ENCODE measurements around the gene SEMA3E.

DNA sequence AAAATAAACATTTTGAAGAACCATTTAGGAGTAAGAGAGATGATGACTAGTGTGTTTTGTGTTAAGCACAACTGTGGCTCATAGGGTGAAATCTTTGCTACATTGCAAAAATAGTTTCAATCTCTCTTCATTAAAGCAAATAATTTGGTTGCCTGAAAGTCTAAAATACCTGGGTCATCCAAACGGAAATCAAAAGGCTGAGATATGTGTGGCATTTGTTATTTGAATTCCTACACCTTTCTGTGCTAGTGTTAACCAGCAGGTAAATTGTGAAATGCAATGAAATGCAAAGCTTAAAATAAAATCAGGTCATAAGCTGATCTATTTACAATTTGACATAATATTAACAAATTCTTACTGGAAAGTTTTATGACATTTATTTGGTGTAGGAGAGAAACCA, 40.9 kb upstream of the SEMA3E start:
- TF ChIP-seq POLR2AphosphoS5 (IDR thresholded peaks at IDR 0.05) (no peak), POLR2A (IDR thresholded peaks at IDR 0.05) (no peak), EP300 (IDR thresholded peaks at IDR 0.05) (no peak)
- TF ChIP-seq, protein P1, sequence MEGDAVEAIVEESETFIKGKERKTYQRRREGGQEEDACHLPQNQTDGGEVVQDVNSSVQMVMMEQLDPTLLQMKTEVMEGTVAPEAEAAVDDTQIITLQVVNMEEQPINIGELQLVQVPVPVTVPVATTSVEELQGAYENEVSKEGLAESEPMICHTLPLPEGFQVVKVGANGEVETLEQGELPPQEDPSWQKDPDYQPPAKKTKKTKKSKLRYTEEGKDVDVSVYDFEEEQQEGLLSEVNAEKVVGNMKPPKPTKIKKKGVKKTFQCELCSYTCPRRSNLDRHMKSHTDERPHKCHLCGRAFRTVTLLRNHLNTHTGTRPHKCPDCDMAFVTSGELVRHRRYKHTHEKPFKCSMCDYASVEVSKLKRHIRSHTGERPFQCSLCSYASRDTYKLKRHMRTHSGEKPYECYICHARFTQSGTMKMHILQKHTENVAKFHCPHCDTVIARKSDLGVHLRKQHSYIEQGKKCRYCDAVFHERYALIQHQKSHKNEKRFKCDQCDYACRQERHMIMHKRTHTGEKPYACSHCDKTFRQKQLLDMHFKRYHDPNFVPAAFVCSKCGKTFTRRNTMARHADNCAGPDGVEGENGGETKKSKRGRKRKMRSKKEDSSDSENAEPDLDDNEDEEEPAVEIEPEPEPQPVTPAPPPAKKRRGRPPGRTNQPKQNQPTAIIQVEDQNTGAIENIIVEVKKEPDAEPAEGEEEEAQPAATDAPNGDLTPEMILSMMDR (IDR thresholded peaks at IDR 0.05): no peak
